B cell (primary cell): ENCODE results near the gene MMP14.

Source experiments
- EZH2 ChIP-seq: IDR thresholded peaks from 2 replicates; pipeline ENCODE4 v1.6.1; 2012; ENCODE audit warnings: borderline replicate concordance, low read depth, mild to moderate bottlenecking, moderate library complexity, low read length; ENCODE audit not compliant: insufficient read depth, poor library complexity, severe bottlenecking
- TF ChIP-seq, protein P1 (sequence below): fragments of 200-600 bp; IDR thresholded peaks from one replicate; pipeline ENCODE4 v1.8.0; 2022; ENCODE audit warnings: antibody characterized with exemption, mild to moderate bottlenecking

DNA sequence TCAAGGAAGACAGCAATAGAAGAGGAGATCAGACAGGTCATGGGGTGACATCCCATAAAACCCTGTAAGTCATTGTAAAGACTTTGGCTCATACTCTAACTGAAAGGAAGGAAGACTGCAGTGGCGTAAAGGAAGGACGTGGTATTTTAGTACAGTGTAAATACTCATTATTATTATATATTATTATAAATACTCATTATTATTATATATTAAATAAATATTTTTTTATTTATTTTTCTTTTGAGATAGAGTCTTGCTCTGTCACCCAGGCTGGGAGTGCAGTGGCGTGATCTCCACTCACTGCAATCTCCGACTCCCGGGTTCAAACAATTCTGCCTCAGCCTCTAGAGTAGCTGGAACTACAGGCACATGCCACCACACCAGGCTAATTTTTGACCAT lies 20.0 kb downstream of the MMP14 start:
- TF ChIP-seq, protein P1, sequence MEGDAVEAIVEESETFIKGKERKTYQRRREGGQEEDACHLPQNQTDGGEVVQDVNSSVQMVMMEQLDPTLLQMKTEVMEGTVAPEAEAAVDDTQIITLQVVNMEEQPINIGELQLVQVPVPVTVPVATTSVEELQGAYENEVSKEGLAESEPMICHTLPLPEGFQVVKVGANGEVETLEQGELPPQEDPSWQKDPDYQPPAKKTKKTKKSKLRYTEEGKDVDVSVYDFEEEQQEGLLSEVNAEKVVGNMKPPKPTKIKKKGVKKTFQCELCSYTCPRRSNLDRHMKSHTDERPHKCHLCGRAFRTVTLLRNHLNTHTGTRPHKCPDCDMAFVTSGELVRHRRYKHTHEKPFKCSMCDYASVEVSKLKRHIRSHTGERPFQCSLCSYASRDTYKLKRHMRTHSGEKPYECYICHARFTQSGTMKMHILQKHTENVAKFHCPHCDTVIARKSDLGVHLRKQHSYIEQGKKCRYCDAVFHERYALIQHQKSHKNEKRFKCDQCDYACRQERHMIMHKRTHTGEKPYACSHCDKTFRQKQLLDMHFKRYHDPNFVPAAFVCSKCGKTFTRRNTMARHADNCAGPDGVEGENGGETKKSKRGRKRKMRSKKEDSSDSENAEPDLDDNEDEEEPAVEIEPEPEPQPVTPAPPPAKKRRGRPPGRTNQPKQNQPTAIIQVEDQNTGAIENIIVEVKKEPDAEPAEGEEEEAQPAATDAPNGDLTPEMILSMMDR: no peak
- no peak for TF ChIP-seq EZH2
